GM21526 (cell line): ENCODE results near the gene TBCEL.
"Not testable (repeated sequence)": the region's sequence is repeated elsewhere in the genome, so short reads cannot be mapped to it uniquely, and the experiment has no call there.

ENCODE experiments used
- ATAC-seq: cut with Tn5 transposase; IDR thresholded peaks from one replicate; pipeline ENCODE4 v1.9.1; 2021; ENCODE audit warnings: moderate library complexity; ENCODE audit not compliant: unreplicated experiment, low FRiP score

Gene TBCEL

GRCh38 chr11:121104312-121104762, 80.4 kb downstream of the TBCEL start:
- no peak for ATAC-seq

GRCh38 chr11:121105063-121105480, 81.2 kb downstream of the TBCEL start:
- ATAC-seq, result no peak

- no peak for ATAC-seq
These were observed 81.7 kb downstream of the TBCEL start for GRCh38 chr11:121105481-121106195.

GRCh38 chr11:121106812-121107211, 82.9 kb downstream of the TBCEL start:
- ATAC-seq, result no peak

- no peak for ATAC-seq
These were observed 84.5 kb downstream of the TBCEL start for GRCh38 chr11:121108413-121108812.

- ATAC-seq, result no peak
These were observed 85.6 kb downstream of the TBCEL start for GRCh38 chr11:121109471-121109870.

GRCh38 chr11:121109916-121110586, 86.1 kb downstream of the TBCEL start:
- ATAC-seq, result no peak

- no peak for ATAC-seq
These were observed 87.2 kb downstream of the TBCEL start for GRCh38 chr11:121110871-121111724.

- ATAC-seq, result no peak
These were observed 88.9 kb downstream of the TBCEL start for GRCh38 chr11:121112498-121113455.

GRCh38 chr11:121113611-121114010, 89.7 kb downstream of the TBCEL start:
- no peak for ATAC-seq

GRCh38 chr11:121115024-121115423, 91.1 kb downstream of the TBCEL start:
- not testable (repeated sequence) for ATAC-seq

GRCh38 chr11:121117788-121118187, 93.9 kb downstream of the TBCEL start:
- ATAC-seq, result no peak

- no peak for ATAC-seq
These were observed 95.5 kb downstream of the TBCEL start for GRCh38 chr11:121119440-121119839.

- no peak for ATAC-seq
These were observed 98.4 kb downstream of the TBCEL start for GRCh38 chr11:121122328-121122727.

GRCh38 chr11:121123496-121124069, 99.7 kb downstream of the TBCEL start:
- ATAC-seq, result no peak

- no peak for ATAC-seq
These were observed 103.9 kb downstream of the TBCEL start for GRCh38 chr11:121127809-121128208.

- ATAC-seq, result no peak
These were observed 105.7 kb downstream of the TBCEL start for GRCh38 chr11:121129362-121130340.

- no peak for ATAC-seq
These were observed 107.8 kb downstream of the TBCEL start for GRCh38 chr11:121131656-121132055.
